Suprapubic skin (tissue), 4 donors: ENCODE results near the gene OR51B6. TPM values are rescaled to one million over a fixed set of nuclear protein-coding genes. Genes with fewer than 3 reads are reported as not detected.

Source experiments
- DNase-seq, 2 donors: peaks; one replicate each; pipeline ENCODE4 v3.0.0-alpha.2; 2019; ENCODE audit warnings: low spot score in 2 of 2
- H3K27ac ChIP-seq: fragments of 200-600 bp; sonication (generic); one replicate; pipeline ENCODE4 v1.5.1; 2019
- H3K27me3 ChIP-seq: fragments of 200-600 bp; sonication (generic); one replicate; pipeline ENCODE4 v1.5.1; 2019
- H3K36me3 ChIP-seq: fragments of 200-600 bp; sonication (generic); one replicate; pipeline ENCODE4 v1.5.1; 2019
- H3K4me1 ChIP-seq: fragments of 200-600 bp; sonication (generic); one replicate; pipeline ENCODE4 v1.5.1; 2019
- H3K4me3 ChIP-seq: fragments of 200-600 bp; sonication (generic); one replicate; pipeline ENCODE4 v1.5.1; 2019; ENCODE audit warnings: mild to moderate bottlenecking
- H3K9me3 ChIP-seq: fragments of 200-600 bp; sonication (generic); one replicate; pipeline ENCODE4 v1.5.1; 2019
- CTCF ChIP-seq, 2 donors: fragments of 200-600 bp in 1 of 2; fragments of 450-650 bp in 1 of 2; sonication (generic) in 1 of 2; IDR thresholded peaks; one replicate each; pipeline ENCODE4 v1.5.1; 2016 to 2019; ENCODE audit warnings: antibody characterized with exemption in 2 of 2, mild to moderate bottlenecking in 1 of 2, moderate library complexity in 1 of 2
- EP300 ChIP-seq: sonication (generic); formaldehyde crosslinking; IDR thresholded peaks from one replicate; pipeline ENCODE4 v1.6.1; 2017; ENCODE audit warnings: antibody characterized with exemption
- POLR2A ChIP-seq, 2 donors: fragments of 450-650 bp; IDR thresholded peaks; one replicate each; pipeline ENCODE4 v1.6.1; 2017; ENCODE audit warnings: antibody characterized with exemption in 2 of 2, mild to moderate bottlenecking in 2 of 2, moderate library complexity in 2 of 2
- POLR2AphosphoS5 ChIP-seq, 3 donors: sonication (generic); formaldehyde crosslinking; IDR thresholded peaks; one replicate each; pipeline ENCODE4 v1.6.1; 2017; ENCODE audit warnings: antibody characterized with exemption in 3 of 3
- WGBS: methylation state at CpG from one replicate; pipeline ENCODE4 v1.1.5; 2018; 5-methylcytosine and 5-hydroxymethylcytosine counted together
- total RNA-seq, 4 donors: library from RNA; depleted of rRNA; stranded (reverse); fragments of >200 nt; gene quantifications; one replicate each; pipeline ENCODE4 v1.1.0, GENCODE V29; 2016

Gene OR51B6
- total RNA-seq, 4 donors from 2014 or later = not detected

- Histone ChIP-seq H3K4me3 (no peak overlapping the region), H3K27ac (no peak overlapping the region), H3K9me3 (no peaks in the 10 kb centered on the region), H3K27me3 (no peaks in the 10 kb centered on the region), H3K4me1 (no peaks in the 10 kb centered on the region), H3K36me3 (no peaks in the 10 kb centered on the region)
- TF ChIP-seq POLR2A (IDR thresholded peaks at IDR 0.05) = no peak
- no peak for TF ChIP-seq CTCF (IDR thresholded peaks at IDR 0.05)
- TF ChIP-seq POLR2AphosphoS5 (IDR thresholded peaks at IDR 0.05) = no peak
- TF ChIP-seq EP300 = no peak
- 48% methylated on average over 2 of the region's 2 CpGs for WGBS
- no peak for DNase-seq
These were observed 16.3 kb downstream of the OR51B6 start for GRCh38 chr11:5367448-5368074.

GRCh38 chr11:5368502-5369043 lies 17.3 kb downstream of the OR51B6 start:
- no peaks in the 10 kb centered on the region for H3K27me3 ChIP-seq
- H3K27ac ChIP-seq = no peak overlapping the region
- TF ChIP-seq EP300 = no peak
- TF ChIP-seq POLR2A (IDR thresholded peaks at IDR 0.05) = no peak
- no peak for TF ChIP-seq POLR2AphosphoS5 (IDR thresholded peaks at IDR 0.05)
- TF ChIP-seq CTCF (IDR thresholded peaks at IDR 0.05) = no peak
- DNase-seq = no peak
- WGBS = 52% methylated on average over 3 of the region's 3 CpGs
- H3K9me3 ChIP-seq = peaks cover 4% of the 10 kb centered on the region
- no peak overlapping the region for H3K4me3 ChIP-seq
- no peaks in the 10 kb centered on the region for H3K36me3 ChIP-seq
- no peaks in the 10 kb centered on the region for H3K4me1 ChIP-seq

- TF ChIP-seq POLR2AphosphoS5 (IDR thresholded peaks at IDR 0.05) = no peak
- TF ChIP-seq CTCF (IDR thresholded peaks at IDR 0.05) = no peak
- no peak for TF ChIP-seq POLR2A (IDR thresholded peaks at IDR 0.05)
- no peak for TF ChIP-seq EP300
- Histone ChIP-seq H3K36me3 (no peaks in the 10 kb centered on the region), H3K4me1 (no peaks in the 10 kb centered on the region), H3K27me3 (no peaks in the 10 kb centered on the region), H3K9me3 (peaks cover 4% of the 10 kb centered on the region), H3K27ac (no peak overlapping the region), H3K4me3 (no peak overlapping the region)
- no peak for DNase-seq
These were observed 18.5 kb downstream of the OR51B6 start for GRCh38 chr11:5369789-5370188.

- Histone ChIP-seq H3K36me3 (no peaks in the 10 kb centered on the region), H3K9me3 (no peaks in the 10 kb centered on the region), H3K27ac (no peak overlapping the region), H3K27me3 (no peaks in the 10 kb centered on the region), H3K4me3 (no peak overlapping the region), H3K4me1 (no peaks in the 10 kb centered on the region)
- WGBS = 70% methylated on average over 4 of the region's 4 CpGs
- DNase-seq = no peak
- TF ChIP-seq POLR2AphosphoS5 (IDR thresholded peaks at IDR 0.05) (no peak), POLR2A (IDR thresholded peaks at IDR 0.05) (no peak), CTCF (IDR thresholded peaks at IDR 0.05) (peak in 1 of 2 donors; percentile 34), EP300 (no peak)
These were observed 29.5 kb downstream of the OR51B6 start for GRCh38 chr11:5380740-5381342.

- no peaks in the 10 kb centered on the region for H3K36me3 ChIP-seq
- no peaks in the 10 kb centered on the region for H3K4me1 ChIP-seq
- no peak within 1 kb of the TSS for H3K4me3 ChIP-seq
- no peaks in the 10 kb centered on the region for H3K27me3 ChIP-seq
- H3K27ac ChIP-seq = no peak within 1 kb of the TSS
- whole genome bisulfite sequencing = 53% methylated on average over 1 of the region's 1 CpG
- no peaks in the 10 kb centered on the region for H3K9me3 ChIP-seq
- DNase-seq = no peak
- no peak for TF ChIP-seq POLR2A (IDR thresholded peaks at IDR 0.05)
- TF ChIP-seq CTCF (IDR thresholded peaks at IDR 0.05) = no peak
- TF ChIP-seq POLR2AphosphoS5 (IDR thresholded peaks at IDR 0.05) = no peak
- no peak for TF ChIP-seq EP300
These were observed 32.3 kb downstream of the OR51B6 start, which contains the start of gene OR51M1 for GRCh38 chr11:5383576-5383975. Gene OR51M1 (plus strand): TSS chr11:5383812. CDS start chr11:5389399, 5,587 bp downstream.
